ES-I3 (cell line): ENCODE results near the gene PLIN4.

ENCODE experiments used
- H3K36me3 ChIP-seq: 2 replicates; pipeline ENCODE4 v1.6.1; 2013; ENCODE audit warnings: mild to moderate bottlenecking, low read length, control low read depth, moderate library complexity; ENCODE audit not compliant: insufficient read depth
- H3K4me1 ChIP-seq: 2 replicates; pipeline ENCODE4 v1.6.1; 2013; ENCODE audit warnings: mild to moderate bottlenecking, control low read depth, low read length; ENCODE audit not compliant: insufficient read depth
- H3K9ac ChIP-seq: 2 replicates; pipeline ENCODE4 v1.6.1; 2013; ENCODE audit warnings: low read depth, mild to moderate bottlenecking, low read length, moderate library complexity
- H3K9me3 ChIP-seq: 2 replicates; pipeline ENCODE4 v1.6.1; 2013; ENCODE audit warnings: mild to moderate bottlenecking, low read length, moderate library complexity; ENCODE audit not compliant: control insufficient read depth, insufficient read depth

Gene PLIN4

DNA sequence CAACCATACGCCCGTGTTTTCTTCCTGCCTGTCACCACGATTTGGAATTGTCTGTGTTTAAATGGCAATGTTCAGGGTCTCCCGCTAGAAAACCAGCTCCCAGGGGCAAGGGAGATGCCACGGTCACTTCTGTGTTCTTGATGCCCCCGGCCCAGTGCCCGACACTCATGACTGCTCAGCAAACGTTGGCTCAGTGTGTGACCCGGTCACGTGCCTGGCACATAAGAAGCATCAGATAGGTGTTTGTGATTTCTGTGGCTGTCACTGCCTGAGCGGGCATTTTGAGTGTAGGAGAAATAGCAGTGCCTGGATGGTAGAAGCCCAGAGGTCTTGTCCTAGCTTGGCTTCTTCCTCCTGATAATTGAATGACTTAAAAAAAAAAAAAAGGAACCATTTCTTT, 30.7 kb downstream of the PLIN4 start:
- Histone ChIP-seq H3K4me1 (no peaks in the 10 kb centered on the region), H3K36me3 (peaks cover 13% of the 10 kb centered on the region; the same call in 1 of the 2 replicates), H3K9ac (no peak overlapping the region), H3K9me3 (no peaks in the 10 kb centered on the region)

DNA sequence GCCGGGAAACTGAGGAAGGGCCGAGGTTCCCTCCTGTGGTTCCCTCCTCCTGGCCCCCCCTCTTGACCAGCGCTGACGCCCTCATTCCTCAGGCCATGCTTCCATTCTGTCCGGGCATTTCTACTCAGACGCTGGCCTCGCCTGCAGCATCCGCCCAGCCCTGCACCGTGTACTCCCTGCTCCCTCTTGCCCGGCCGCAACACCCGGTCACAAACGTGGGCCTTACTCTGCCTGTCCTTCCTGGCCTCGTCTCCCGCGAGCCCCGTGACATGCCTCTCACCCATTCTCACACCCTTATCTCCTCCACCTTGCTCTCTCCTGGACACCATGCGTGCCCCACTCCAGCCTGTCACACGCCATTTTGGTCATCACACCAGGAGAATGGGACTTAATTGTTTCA, 34.9 kb downstream of the PLIN4 start:
- Histone ChIP-seq H3K36me3 (peaks cover 11% of the 10 kb centered on the region; the same call in 1 of the 2 replicates), H3K4me1 (no peaks in the 10 kb centered on the region), H3K9me3 (no peaks in the 10 kb centered on the region), H3K9ac (no peak overlapping the region)

DNA sequence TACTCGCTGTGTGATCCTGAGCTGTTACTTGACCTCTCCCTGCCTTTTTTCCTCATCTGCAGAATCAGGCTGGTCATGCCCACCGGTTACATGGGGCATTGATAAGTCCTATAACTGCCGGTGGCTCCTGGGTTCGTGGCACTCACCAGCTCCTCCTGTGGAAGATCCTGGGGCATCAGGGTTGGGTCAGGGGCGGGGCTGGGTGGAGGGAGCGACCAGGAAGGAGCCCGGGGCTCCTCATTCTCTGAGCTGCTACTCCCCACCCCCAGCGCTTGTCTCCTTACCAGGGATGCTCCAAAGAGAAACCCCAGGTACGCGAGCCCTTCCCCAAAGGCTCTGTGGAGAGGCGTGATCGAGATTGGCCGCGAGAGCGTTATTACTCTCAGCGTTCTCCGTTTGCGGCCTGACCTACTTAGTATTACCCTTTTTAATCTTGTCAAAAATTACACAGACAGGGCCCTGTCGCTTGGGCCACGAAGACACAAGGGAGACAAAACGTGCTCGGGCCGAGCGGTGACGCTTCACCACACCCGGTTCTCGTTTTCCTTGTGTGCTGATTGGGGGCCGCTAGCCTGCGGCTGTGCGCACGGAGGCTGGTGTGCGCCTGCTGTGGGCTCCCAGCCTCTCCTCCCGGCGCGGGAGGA, 35.4 kb downstream of the PLIN4 start:
- Histone ChIP-seq H3K36me3 (peaks cover 11% of the 10 kb centered on the region; the same call in 1 of the 2 replicates), H3K9me3 (no peaks in the 10 kb centered on the region), H3K9ac (no peak overlapping the region), H3K4me1 (no peaks in the 10 kb centered on the region)

DNA sequence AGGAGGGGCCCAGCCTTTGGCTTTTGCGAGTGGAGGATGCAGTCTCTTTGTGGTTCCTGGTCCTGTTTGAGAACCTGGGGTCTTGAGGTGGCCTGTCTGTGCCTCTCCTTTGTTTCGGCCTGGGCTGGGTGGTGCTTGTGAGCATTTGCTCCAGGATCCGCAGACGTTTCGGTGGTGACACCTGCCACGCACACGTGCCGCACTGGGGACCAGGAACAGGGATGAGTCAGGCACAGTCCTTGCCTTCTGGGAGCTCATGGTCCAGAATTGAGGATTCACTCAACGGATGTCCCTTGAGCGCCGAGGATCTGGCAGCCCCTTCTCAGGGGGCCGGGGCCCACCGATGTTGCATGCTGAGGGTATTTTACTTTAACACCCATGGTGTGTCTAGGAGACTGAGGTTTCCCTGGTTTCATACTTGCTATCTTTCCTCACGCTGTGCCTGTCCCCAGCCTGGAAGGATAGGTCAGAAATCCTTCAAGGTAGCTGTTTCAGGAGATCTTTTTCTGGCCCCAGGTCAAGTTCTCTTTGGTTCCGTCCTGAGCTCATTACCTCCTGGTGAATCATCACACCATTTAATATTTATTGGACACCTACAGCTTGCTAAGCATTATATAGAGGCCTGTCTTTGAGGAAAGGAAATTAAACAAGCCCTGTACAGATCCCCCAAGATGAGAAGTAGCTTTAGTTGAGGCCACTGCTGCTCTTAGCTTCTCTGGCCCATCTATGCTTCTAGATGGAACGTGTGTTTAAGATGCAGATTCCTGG, 41.1 kb downstream of the PLIN4 start:
- H3K9me3 ChIP-seq = no peaks in the 10 kb centered on the region
- H3K36me3 ChIP-seq = peaks cover 16% of the 10 kb centered on the region
- H3K4me1 ChIP-seq = no peaks in the 10 kb centered on the region
- no peak overlapping the region for H3K9ac ChIP-seq

DNA sequence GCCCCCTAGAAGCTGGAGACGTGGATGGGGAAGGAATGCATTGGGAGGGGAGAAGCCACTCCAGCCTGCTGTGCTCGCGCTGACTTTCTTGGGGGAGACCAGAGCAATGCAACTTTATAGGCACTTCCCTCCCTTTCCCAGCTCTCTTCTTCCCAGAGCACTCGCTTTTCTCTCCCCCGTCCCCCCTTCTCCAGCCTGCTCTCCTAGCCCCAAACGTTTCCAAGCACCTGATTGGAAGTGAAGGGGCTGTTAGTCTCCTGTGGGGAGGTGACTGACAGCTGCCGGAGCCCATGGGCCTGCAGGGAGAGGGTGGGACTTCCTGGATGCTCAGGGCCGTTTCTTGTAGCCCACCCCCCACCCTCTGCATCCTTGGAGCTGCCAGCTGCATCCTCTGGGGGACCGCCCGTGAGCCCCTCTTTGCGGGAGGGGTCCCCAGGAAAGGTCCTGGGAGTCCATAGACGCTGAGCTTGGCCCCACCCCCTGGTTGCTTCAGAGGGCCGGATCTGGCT, 43.7 kb downstream of the PLIN4 start:
- peaks cover 15% of the 10 kb centered on the region for H3K36me3 ChIP-seq
- H3K4me1 ChIP-seq = no peaks in the 10 kb centered on the region
- no peaks in the 10 kb centered on the region for H3K9me3 ChIP-seq
- peak overlapping the region; percentile 59 for H3K9ac ChIP-seq

DNA sequence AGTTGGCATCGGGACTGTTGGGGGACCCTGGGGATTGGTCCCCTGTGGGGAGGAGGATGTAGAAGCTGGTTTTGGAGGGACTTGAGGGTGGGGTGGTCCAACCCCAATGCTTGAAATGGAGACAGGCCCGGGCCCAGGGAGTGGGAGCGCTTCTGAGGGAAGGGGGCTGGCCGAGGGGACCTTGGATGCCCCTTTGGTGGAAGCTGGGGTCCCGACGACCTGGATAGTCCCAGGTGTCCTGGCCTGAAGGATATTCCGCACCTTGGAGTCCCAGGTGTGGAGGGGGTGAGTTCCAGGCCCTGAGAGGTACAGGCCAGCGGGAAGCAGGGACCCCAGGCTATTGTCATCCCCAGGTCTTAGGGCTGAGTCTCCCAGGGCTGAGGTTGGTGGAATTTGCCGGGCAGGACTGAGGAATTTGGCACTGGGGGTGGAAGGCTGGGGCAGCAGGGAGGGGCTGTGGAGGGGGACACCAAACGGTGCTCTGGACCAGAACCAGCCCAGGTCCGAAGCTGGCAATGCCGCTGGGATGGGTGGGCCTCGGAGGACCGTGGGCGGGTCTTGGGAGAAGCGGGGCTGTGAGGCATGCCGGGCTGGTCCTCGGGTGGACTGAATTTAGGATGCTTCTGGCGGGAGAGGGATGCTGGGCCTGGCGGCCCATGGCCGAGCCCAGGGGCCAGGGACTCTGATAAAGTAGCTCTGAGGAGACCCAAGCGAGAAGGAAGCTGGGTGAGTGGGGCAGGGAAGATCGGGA, 44.3 kb downstream of the PLIN4 start:
- Histone ChIP-seq H3K9me3 (no peaks in the 10 kb centered on the region), H3K4me1 (no peaks in the 10 kb centered on the region), H3K9ac (peak overlapping the region; percentile 59), H3K36me3 (peaks cover 15% of the 10 kb centered on the region)

DNA sequence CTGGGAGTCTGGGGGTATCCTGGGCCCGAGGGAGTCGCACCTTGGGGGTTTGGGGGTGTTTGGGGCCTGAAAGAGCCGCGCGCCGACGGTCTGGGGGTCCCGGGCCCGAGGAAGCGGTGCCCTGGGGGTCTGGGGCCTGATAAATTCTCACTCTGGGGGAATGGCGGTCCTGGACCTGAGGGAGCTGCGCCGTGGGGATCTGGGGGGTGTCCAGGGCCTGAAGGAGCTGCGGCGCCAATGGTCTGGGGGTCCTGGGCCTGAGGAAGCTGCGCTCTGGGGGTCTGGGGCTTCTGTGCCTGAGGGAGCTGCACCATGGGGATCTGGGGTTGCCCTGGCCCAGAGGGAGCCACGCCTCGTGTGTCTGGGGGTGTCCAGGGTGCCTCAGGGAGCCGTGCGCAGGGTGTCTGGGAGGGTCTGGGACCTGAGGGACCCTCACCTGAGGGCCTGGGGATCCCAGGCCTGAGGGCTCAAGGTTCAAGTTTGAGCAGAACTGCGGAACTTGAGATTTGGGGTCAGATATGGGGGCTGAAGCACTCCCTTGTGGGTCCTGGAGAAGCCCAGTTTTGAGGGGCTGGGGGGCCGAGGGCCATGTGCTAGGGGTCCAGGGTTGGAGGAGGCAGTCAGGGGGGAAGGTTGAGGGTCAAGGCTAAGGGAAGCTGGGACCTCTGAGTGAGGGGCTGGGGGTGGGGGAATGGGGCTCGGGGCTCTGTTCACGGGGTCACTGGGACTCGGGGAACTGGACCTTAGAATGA, 45.1 kb downstream of the PLIN4 start:
- H3K4me1 ChIP-seq = no peaks in the 10 kb centered on the region
- peaks cover 15% of the 10 kb centered on the region for H3K36me3 ChIP-seq
- no peaks in the 10 kb centered on the region for H3K9me3 ChIP-seq
- peak overlapping the region; percentile 79 for H3K9ac ChIP-seq

DNA sequence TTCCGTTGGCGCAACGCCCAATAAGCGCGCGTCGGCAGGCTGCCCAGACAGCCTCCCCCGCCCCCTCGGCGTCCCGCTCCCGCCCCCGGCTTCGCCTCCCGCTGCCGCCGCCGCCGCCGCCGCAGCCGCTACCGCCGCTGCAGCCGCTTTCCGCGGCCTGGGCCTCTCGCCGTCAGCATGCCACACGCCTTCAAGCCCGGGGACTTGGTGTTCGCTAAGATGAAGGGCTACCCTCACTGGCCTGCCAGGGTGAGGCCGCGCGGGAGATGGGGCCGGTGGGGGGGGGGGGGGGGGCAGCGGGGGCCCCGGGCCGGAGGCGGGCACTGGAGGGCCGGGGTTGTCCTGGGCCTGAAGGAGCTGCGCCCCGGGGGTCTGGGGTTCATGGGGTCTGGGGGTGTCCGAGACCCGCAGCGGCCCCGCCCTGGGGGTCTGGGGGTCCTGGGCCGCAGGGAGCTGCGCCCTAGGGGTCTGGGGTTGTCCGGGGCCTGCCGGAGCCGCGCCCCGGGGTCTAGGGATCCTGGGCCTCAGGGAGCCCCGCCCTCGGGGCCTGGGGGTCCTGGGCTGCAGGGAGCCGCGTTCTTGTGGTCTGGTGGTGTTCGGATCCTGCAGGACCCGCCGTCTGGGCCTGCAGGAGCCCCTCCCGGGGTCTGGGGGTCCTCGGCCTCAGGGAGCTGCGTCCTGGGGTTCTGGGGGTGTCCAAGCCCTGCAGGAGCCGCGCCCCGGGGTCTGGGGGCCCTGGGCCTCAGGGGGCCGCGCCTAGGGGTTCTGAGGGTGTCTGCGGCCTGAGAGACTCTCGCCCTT, 45.9 kb downstream of the PLIN4 start, which contains the start of gene HDGFL2:
HDGFL2 (plus strand) TSS at position 124 of the 801 bp plus-strand sequence; CDS start at position 178, 54 bp downstream.
- Histone ChIP-seq H3K36me3 (peaks cover 14% of the 10 kb centered on the region), H3K4me1 (no peaks in the 10 kb centered on the region), H3K9me3 (no peaks in the 10 kb centered on the region), H3K9ac (peak within 1 kb of the TSS; percentile 90)

DNA sequence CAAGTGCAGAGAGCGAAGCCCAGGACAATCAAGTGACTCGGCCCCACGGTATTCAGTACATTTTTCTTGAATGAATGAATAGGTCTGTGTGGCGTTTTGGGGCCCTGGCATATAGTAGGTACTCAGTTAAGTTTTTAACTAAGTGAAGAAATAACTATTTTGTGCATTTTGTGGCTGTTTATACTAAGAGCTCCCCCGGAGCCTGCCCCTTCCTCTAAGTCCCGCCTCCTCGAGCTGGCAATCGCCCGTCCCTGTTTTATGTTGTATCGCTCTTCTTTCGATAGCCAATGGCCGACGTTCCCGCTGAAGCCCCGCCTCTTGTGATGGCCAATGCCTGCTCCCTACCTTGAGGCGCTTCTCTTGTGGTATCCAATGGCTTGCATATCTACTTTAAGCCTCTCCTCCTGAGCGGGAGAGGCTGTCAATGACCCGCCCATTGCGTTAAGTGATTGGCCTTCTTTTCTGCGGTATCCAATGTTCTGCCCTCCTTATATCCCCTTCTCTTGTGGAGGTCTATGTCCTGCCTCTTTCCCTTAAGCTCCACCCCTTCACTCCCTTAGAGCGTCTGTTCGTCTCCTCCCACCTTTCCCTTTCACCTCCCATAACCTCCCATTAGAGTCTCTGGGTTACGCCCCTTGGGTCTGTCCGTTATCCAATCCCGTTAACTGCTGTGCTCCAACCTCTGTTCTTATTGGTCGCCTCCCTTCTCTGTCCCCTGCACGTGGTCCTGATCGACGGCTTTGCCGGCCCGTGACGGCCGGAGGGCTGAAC, 46.7 kb downstream of the PLIN4 start:
- H3K9ac ChIP-seq = peak overlapping the region; percentile 90
- H3K9me3 ChIP-seq = no peaks in the 10 kb centered on the region
- peaks cover 10% of the 10 kb centered on the region for H3K36me3 ChIP-seq

DNA sequence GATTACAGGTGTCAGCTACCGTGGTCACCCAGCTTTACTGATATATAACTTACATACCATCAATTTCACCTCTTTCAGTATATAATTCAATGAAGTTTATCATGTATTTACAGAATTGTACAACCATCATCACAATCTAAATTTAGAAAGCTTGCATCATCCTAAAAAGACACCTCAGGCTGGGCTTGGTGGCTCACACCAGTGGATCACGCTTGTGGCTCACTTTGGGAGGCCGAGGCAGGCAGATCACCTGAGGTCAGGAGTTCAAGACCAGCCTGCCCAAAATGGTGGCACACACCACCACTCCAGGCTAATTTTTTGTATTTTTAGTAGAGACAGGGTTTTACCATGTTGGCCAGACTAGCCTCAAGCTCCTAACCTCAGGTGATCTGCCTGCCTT, 50.5 kb downstream of the PLIN4 start:
- Histone ChIP-seq H3K9ac (no peak overlapping the region), H3K4me1 (no peaks in the 10 kb centered on the region), H3K36me3 (no peaks in the 10 kb centered on the region), H3K9me3 (no peaks in the 10 kb centered on the region)

More for the DNA sequence above, 46.7 kb downstream of the PLIN4 start:
- no peaks in the 10 kb centered on the region for H3K4me1 ChIP-seq

DNA sequence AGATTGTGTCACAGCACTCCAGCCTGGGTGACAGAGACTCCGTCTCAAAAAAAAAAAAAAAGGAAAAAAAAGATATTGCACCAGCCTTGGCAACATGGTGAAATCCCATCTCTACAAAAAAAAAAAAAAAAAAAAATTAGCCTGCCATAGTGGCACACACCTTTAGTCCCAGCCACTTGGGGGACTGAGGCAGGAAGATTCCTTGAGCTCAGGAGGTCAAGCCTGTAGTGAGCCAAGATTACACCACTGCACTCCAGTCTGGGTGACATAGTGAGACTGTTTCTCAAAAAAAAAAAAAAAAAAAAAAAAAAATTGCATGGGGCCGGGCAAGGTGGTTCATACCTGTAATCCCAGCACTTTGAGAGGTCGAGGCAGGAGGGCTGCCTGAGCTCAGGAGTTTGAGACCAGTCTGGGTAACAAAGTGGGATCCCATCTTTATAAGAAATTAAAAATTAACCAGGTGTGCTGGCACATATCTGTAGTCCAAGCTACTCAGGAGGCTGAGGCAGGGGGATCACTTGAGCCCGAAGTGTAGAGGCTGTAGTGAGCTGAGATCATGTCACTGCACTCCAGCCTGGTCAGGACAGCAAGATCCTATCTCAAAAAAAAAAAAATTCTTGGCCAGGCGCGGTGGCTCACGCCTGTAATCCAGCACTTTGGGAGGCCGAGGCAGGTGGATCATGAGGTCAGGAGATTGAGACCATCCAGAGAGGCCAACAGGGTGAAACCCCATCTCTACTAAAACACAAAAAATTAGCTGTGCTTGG, 53.3 kb downstream of the PLIN4 start:
- Histone ChIP-seq H3K36me3 (no peaks in the 10 kb centered on the region), H3K9ac (no peak overlapping the region), H3K9me3 (no peaks in the 10 kb centered on the region), H3K4me1 (no peaks in the 10 kb centered on the region)

DNA sequence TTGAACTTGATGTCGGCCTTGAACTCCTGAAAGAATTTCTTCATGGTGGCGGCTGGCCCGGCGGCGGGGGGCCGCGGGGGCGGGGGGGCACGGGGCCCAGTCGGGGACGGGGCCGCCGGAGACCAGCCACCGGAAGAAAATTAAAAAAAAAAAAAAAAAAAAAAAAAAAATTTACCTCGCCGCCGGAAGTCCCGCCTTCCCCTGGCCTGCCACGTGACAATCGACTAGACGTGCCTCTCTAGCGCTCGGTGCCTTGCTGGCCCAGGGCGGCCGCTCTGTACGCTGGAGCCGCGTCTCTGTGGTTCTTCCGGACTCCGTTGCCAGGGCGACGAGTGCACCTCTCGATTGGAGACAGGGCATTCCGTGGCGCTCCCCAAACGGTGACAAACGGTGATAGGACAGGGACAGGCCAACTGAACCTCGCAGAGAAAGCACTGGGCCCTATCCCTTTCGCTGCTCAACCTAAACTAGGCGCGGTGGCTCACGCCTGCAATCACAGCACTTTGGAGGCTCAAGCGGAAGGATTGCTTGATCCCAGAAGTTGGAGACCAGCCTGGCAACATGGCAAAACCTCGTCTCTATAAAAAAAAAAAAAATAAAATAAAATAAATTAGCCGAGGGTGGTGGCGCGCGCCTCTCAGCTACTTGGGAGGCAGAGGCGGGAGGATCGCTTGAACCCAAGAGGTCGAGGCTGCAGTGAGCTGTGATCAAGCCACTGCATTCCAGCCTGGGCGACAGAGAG, 60.5 kb downstream of the PLIN4 start, which contains the start of gene UBXN6:
UBXN6 (minus strand) TSS at position 141 of the 742 bp plus-strand sequence; CDS start at position 44, 97 bp downstream.
- H3K9ac ChIP-seq = peak within 1 kb of the TSS; percentile 69; the same call in 1 of the 2 replicates

More for the DNA sequence above, 60.5 kb downstream of the PLIN4 start, which contains the start of gene UBXN6:
- H3K36me3 ChIP-seq = no peaks in the 10 kb centered on the region
- H3K4me1 ChIP-seq = no peaks in the 10 kb centered on the region; the same call in 1 of the 2 replicates
- H3K9me3 ChIP-seq = no peaks in the 10 kb centered on the region
